ENCODE data around the gene DCTN2.

- TF ChIP-seq YY1 (IDR thresholded peaks at IDR 0.05; ENCODE audit: insufficient read depth, insufficient read length) = no peak
- no peak for TF ChIP-seq ZNF274 (IDR thresholded peaks at IDR 0.05; ENCODE audit: low read depth, low read length)
- TF ChIP-seq SUZ12 (IDR thresholded peaks at IDR 0.05; ENCODE audit: extremely low read depth, insufficient read depth, insufficient read length) = no peak
These were observed 11.0 kb downstream of the DCTN2 start for GRCh38 chr12:57535764-57536596.
